Activated CD4-positive, alpha-beta T cell treated with anti-CD3 and anti-CD28 coated beads for 4 hours (primary cell): ENCODE measurements around the gene WDR27.
"Not testable (repeated sequence)": the region's sequence is repeated elsewhere in the genome, so short reads cannot be mapped to it uniquely, and the experiment has no call there.

Experiments
- DNase-seq, 2 donors: peaks; one replicate each; pipeline ENCODE4 v3.0.0-alpha.2; 2020

Gene WDR27

DNA sequence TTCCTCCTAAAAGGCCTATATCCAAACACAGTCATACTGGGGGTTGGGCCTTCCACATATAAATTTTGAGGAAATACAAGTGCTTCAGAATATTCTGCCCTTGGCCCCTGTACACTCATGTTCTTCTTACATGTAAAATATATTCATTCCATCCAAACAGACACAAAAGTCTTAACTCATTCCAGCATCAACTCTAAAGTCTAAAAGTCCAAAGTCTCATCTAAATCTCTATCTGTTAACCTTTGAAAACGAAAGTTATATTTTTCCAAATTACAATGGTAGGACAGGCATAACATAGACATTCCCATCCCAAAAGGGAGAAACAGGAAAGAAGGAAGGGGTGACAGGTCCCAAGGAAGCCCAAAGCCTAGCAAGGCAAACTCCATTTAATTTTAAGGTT, 232.8 kb downstream of the WDR27 start:
- DNase-seq: no peak

DNA sequence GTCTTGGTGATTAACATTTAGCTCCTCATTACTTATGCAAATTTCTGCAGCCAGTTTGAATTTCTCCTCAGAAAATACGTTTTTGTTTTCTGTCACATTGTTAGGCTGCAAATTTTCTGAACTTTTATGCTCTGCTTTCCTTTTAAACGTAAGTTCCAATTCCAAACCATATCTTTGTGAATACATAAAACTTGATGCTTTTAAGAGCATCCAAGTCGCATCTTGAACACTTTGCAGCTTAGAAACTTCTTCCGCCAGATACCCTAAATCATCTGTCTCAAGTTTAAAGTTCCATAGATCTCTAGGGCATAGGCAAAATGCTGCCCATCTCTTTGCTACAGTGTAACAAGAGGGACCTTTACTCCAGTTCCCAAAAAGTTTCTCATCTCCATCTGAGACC, 234.1 kb downstream of the WDR27 start:
- DNase-seq: not testable (repeated sequence)

DNA sequence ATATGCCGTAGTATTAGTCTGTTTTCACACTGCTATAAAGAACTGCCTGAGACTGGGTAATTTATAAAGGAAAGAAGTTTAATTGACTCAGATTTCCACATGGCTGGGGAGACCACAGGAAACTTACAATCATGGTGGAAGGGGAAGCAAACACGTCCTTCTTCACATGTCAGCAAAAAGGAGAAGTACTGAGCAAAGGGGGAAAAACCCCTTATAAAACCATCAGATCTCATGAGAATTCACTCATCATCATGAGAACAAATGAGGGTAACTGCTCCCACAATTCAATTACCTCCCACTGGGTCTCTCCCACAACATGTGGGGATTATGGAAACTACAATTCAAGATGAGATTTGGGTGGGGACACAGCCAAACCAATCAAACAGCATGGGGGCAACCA, 235.6 kb downstream of the WDR27 start:
- DNase-seq: not testable (repeated sequence)

GRCh38 chr6:169457762-169458161, 244.1 kb downstream of the WDR27 start:
- DNase-seq: no peak

DNA sequence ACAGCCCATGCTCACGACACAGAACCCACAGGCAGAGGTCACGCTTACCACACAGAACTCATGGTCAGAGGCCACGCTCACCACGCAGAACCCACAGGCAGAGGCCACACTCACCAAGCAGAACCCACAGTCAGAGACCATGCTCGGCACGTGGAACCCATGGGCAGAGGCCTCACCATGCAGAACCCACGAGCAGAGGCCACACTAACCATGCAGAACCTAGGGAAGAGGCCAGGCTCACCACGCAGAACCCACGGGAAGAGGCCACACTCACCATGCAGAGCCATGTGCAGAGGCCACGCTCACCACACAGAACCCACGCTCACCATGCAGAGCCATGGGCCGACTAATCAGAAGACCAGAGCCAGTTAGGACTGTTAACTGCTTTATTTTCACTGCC, 245.0 kb downstream of the WDR27 start:
- no peak for DNase-seq

DNA sequence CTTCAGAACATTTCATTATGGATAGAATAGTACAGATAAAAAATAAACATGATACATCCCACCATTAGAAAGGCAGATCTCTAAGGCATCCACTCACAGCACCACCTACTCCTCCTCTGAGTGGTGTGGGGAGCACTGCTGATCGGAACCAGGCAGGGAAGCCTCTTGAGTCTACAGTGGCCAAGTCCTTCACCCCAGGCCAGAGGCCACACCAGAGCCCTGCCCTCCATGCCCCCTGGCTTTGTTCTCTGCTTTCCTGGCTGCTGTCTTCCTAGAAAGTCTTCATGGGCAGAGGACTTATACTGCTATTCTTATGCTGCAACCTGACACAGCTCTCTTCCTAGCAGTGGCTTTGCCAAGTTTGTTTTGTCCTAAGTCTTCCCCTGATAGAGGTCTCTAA, 246.4 kb downstream of the WDR27 start:
- DNase-seq: no peak

DNA sequence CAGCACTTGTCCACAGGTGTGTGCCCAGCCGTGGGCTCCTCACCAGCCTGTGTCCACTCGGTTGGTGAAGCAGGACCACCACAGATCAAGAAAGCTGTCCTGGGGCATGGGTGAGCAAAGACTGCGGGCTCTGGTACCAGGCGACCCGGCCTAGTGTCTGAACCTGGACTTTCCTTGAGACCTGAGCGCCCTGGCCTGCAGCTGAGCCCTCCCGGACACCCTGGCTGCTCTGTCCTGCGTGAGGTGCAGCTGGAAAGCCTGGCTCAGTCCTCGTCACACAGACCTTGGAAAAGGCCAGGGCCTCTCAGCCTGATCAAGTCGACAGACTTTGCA, 247.0 kb downstream of the WDR27 start:
- no peak for DNase-seq

DNA sequence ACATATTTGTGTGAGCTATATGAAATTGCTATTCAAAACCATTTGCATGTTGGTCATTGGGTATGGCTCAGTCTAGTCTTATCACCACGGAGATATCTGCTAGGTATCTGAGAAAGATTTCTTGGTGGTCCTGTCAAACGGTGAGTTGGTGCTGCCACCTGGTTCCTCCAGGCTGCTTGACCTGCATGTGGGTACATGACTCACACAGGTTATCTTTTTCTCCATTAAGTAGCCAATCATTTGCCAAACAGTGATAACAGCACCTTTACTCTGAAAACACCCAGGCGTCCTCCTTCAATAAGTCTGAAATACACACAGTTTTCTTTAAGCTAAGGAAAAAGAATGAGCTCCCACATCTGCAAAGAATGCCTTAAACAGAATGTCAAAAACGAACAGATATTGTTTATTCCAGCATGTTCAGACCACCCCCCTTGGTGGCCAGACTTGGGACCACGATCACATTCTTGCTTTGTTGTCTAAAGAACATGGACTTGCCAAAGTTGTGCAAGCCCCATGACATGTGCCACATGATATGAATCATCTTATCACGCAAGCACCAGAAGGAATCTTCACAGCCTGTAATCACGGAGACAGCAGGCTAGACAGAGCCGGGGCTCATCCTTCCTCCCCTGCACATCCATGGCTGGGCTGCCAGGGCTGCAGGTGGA, 247.5 kb downstream of the WDR27 start:
- DNase-seq: no peak

DNA sequence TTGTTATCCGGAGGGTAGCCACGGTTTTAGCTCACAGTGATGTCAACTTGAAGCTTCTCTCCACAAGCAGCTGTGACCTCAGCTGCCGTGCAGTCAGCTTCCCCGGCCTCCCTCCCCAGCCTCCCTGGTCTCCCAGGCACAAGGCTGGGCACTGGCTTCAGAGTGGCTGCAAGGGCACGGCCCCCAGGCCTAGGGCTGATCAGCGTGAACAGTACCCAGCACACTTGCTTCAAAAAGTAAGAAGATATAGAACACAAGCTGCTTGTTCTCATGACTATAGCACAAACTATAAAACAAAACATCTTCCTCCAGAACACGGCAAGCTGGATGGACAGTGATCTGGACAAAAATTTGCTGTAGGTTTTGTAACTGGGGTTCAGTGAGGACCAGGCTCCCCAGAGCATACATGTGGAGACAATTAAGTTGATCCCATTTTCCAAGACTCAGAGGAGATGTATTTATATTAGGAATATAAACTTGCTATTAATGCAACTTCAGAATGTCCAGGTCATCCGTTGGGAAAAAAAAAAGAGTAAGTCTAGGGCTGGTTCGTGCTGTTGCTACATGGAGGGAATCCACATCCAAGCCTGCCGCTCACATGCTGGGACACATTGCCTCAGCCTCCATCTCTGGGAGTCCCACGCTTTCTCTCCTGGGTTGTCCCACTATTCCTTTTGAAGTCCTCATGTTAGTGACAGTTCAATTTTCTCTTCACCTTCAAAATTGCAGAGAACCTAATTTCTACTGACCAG, 248.8 kb downstream of the WDR27 start:
- no peak for DNase-seq

DNA sequence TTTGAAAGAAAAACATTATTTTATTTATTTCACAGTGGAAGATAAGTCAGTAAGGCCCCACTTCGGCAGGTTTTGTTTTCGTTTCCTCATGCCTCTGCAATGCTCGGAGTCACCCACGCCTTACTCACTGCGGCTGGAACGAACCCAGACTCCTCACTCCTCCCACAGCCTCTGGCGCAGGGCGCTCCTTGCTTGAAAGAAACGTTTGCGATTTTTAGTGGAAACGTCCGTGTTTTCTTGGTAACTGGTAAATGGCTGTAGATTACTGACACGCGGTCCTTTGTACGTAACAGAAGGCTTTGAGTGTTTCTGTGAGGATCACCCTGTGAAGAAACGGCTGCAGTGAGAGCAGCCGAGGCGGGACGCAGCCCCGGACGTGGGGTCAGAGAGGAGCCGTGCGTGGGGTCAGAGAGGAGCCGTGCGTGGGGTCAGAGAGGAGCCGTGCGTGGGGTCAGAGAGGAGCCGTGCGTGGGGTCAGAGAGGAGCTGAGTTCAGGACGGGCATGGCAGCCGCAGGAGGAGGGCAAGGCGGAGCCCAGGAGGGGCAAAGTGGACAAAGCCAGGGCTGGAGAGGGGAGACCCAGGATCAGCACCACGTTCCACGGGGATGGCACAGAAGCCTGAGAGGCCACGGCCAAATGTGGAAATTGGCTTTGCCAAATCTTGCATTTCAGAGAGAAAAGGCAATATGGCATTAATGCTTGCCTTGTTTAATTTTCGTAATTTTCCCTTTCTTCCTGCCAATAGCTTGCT, 249.5 kb downstream of the WDR27 start:
- no peak for DNase-seq

DNA sequence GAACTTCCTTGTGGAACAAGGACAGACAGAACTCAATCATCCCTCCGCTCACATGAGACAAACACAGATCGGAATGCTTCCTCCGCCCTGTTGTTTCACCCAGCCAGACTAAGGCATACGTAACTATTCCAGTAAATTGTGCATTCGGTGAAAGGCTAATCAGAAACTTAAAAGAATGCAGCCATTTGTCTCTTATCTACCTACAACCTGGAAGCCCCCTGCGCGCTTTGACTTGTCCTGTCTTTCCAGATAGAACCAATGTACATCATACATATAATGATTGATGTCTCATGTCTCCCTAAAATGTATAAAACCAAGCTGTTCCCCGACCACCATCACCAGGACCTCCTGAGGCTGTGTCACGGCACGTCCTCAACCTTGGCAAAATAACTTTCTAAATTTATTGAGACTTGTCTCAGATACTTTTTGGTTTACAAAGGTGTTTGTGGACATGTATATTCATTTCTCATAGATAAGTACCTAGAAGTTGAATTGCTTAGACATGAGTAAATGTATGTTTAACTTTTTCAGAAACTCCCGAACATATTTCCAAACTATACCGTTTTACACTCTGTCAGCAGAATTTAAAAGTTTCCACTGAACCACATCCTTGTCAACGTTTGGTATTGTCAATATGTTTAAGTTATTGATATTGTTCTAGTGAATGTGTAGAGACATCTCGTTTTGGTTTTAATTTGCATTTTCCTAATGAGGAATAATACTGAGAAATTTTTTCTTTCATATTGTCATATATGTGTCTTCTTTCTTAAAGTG, 250.6 kb downstream of the WDR27 start:
- no peak for DNase-seq

- DNase-seq: no peak
Measured at GRCh38 chr6:169450097-169450496, 251.7 kb downstream of the WDR27 start.

- no peak for DNase-seq
Measured at GRCh38 chr6:169449221-169449620, 252.6 kb downstream of the WDR27 start.

GRCh38 chr6:169445661-169446581, 255.9 kb downstream of the WDR27 start:
- no peak for DNase-seq

- DNase-seq: no peak
Measured at GRCh38 chr6:169445227-169445626, 256.6 kb downstream of the WDR27 start.

DNA sequence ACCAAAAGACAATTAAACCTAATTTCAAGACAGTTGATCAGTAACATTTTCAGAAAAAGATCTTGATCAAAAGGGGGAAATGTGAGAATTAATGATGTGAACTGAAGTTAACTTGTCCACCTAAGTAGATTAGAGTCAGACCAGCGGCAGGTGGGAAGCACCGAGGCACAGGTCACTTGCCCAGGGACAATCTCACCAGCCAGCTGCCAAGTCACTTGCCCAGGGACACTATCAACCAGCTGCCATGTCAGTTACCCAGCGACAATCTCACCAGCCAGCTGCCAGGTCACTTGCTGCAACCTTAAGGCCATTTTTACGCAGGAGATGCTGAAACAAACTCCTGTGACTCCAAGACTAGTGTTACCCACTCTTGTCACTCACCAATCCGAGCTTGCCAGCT, 260.5 kb downstream of the WDR27 start:
- no peak for DNase-seq

GRCh38 chr6:169439710-169440109, 262.1 kb downstream of the WDR27 start:
- no peak for DNase-seq

- not testable (repeated sequence) for DNase-seq
Measured at GRCh38 chr6:169434554-169434953, 267.3 kb downstream of the WDR27 start.

DNA sequence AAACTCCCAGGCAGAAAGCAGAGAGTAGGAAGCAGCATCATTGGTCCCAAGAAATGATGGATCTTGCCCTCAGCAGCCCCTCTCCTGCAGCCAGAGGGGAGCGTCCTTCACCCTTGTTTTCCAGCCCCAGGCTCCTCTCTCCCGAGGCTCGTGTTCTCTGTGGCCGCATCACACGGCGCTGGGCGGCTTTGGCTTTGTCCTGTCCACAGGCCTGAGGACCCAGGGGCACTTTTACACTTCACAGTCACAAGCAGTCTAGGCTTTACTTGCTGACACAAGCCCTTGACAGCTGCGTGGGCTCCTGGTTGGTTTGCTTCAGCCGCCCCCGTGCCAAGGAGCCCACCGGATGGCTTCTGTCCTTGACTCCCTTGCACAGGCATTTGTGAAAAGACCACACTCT, 272.8 kb downstream of the WDR27 start:
- DNase-seq: no peak

- no peak for DNase-seq
Measured at GRCh38 chr6:169428532-169428931, 273.3 kb downstream of the WDR27 start.

GRCh38 chr6:169427856-169428255, 274.0 kb downstream of the WDR27 start:
- DNase-seq: no peak

GRCh38 chr6:169426611-169427010, 275.2 kb downstream of the WDR27 start:
- DNase-seq: no peak
